GM19397 (cell line): ENCODE data around the gene CNGA3.

Source experiments
- ATAC-seq: cut with Tn5 transposase; IDR thresholded peaks from one replicate; pipeline ENCODE4 v1.9.1; 2021; ENCODE audit warnings: mild to moderate bottlenecking, moderate library complexity; ENCODE audit not compliant: unreplicated experiment

The CNGA3 gene

GRCh38 chr2:98324181-98324580, 22.1 kb upstream of the CNGA3 start:
- no peak for ATAC-seq

- ATAC-seq = no peak
Measured at GRCh38 chr2:98327776-98328175, 18.5 kb upstream of the CNGA3 start.

- no peak for ATAC-seq
Measured at GRCh38 chr2:98329549-98329948, 16.7 kb upstream of the CNGA3 start.

GRCh38 chr2:98332989-98333388, 13.3 kb upstream of the CNGA3 start:
- no peak for ATAC-seq

- no peak for ATAC-seq
Measured at GRCh38 chr2:98333922-98334321, 12.3 kb upstream of the CNGA3 start.

GRCh38 chr2:98334439-98335078, 11.7 kb upstream of the CNGA3 start:
- no peak for ATAC-seq

- no peak for ATAC-seq
Measured at GRCh38 chr2:98335271-98335670, 11.0 kb upstream of the CNGA3 start.

- ATAC-seq = no peak
Measured at GRCh38 chr2:98341241-98341640, 5.0 kb upstream of the CNGA3 start.

- ATAC-seq = no peak
Measured at GRCh38 chr2:98343285-98343684, 3.0 kb upstream of the CNGA3 start.

GRCh38 chr2:98347298-98348065, 1.2 kb downstream of the CNGA3 start:
- ATAC-seq = no peak

GRCh38 chr2:98348066-98348561, 1.9 kb downstream of the CNGA3 start:
- no peak for ATAC-seq

- ATAC-seq = no peak
Measured at GRCh38 chr2:98350411-98350810, 4.2 kb downstream of the CNGA3 start.

- ATAC-seq = no peak
Measured at GRCh38 chr2:98355881-98356280, 9.6 kb downstream of the CNGA3 start.

- no peak for ATAC-seq
Measured at GRCh38 chr2:98356729-98357128, 10.5 kb downstream of the CNGA3 start.

GRCh38 chr2:98357849-98358248, 11.6 kb downstream of the CNGA3 start:
- no peak for ATAC-seq

GRCh38 chr2:98359986-98360385, 13.7 kb downstream of the CNGA3 start:
- ATAC-seq = no peak

- no peak for ATAC-seq
Measured at GRCh38 chr2:98367721-98368120, 21.5 kb downstream of the CNGA3 start.

GRCh38 chr2:98369710-98370239, 23.5 kb downstream of the CNGA3 start:
- no peak for ATAC-seq

- ATAC-seq = no peak
Measured at GRCh38 chr2:98372121-98372520, 25.9 kb downstream of the CNGA3 start.

- ATAC-seq = no peak
Measured at GRCh38 chr2:98372579-98372978, 26.3 kb downstream of the CNGA3 start.

GRCh38 chr2:98374286-98374685, 28.0 kb downstream of the CNGA3 start:
- no peak for ATAC-seq

- ATAC-seq = no peak
Measured at GRCh38 chr2:98374958-98375570, 28.8 kb downstream of the CNGA3 start.
